ENCODE data around the gene PARP11.
A peak's percentile ranks its signal among the peaks of the same experiment; 100 is the strongest.

GRCh38 chr12:3901116-3901515, 27.9 kb upstream of the PARP11 start:
- TF ChIP-seq CTCF (IDR thresholded peaks at IDR 0.05; ENCODE audit: borderline replicate concordance, extremely low read depth, low read length, poor library complexity, severe bottlenecking), result peak; percentile 31
- no peak for TF ChIP-seq EZH2 (IDR thresholded peaks at IDR 0.05; ENCODE audit: borderline replicate concordance, low read depth, low read length, severe bottlenecking)

All from DND-41 (cell line).